ENCODE data around the gene NKAPD1. TPM values are rescaled to one million over a fixed set of nuclear protein-coding genes. Genes with fewer than 3 reads are reported as not detected.

The NKAPD1 gene
- polyA plus RNA-seq, 5 donors, result 39.9 to 64.6 (median 53.5) TPM

Other genes with a start within 250 kb of the NKAPD1 start
- 10 to 100 TPM; 37.1 to 54.3 (median 44.7) TPM for gene ALG9, start 202.7 kb upstream of the NKAPD1 start, polyA plus RNA-seq (ENCODE audit: insufficient read depth in 1 of 5, insufficient read length in 5 of 5, low replicate concordance in 1 of 5)
- 1 to 10 TPM; 4.5 to 5.7 (median 4.6) TPM for gene FDXACB1, start 195.1 kb upstream of the NKAPD1 start, polyA plus RNA-seq (ENCODE audit: insufficient read depth in 1 of 5, insufficient read length in 5 of 5, low replicate concordance in 1 of 5)
- gene CFAP68, start 194.8 kb upstream of the NKAPD1 start, polyA plus RNA-seq (ENCODE audit: insufficient read depth in 1 of 5, insufficient read length in 5 of 5, low replicate concordance in 1 of 5), result 10 to 100 TPM; 40.0 to 45.6 (median 42.4) TPM
- 10 to 100 TPM; 26.1 to 60.8 (median 30.9) TPM for gene CRYAB, start 162.5 kb upstream of the NKAPD1 start, polyA plus RNA-seq (ENCODE audit: insufficient read depth in 1 of 5, insufficient read length in 5 of 5, low replicate concordance in 1 of 5)
- gene HSPB2, start 161.6 kb upstream of the NKAPD1 start, polyA plus RNA-seq (ENCODE audit: insufficient read depth in 1 of 5, insufficient read length in 5 of 5, low replicate concordance in 1 of 5), result 10 to 100 TPM in 1 of 5 donors, 1 to 10 TPM in 4; 2.1 to 10.9 (median 5.3) TPM
- 10 to 100 TPM in 3 of 5 donors, 1 to 10 TPM in 2; 7.0 to 12.3 (median 11.5) TPM for gene C11orf52, start 155.4 kb upstream of the NKAPD1 start, polyA plus RNA-seq (ENCODE audit: insufficient read depth in 1 of 5, insufficient read length in 5 of 5, low replicate concordance in 1 of 5)
- gene DIXDC1, start 137.0 kb upstream of the NKAPD1 start, polyA plus RNA-seq (ENCODE audit: insufficient read depth in 1 of 5, insufficient read length in 5 of 5, low replicate concordance in 1 of 5), result 10 to 100 TPM; 16.4 to 29.5 (median 25.3) TPM
- 10 to 100 TPM; 28.4 to 35.6 (median 34.3) TPM for gene DLAT, start 48.9 kb upstream of the NKAPD1 start, polyA plus RNA-seq (ENCODE audit: insufficient read depth in 1 of 5, insufficient read length in 5 of 5, low replicate concordance in 1 of 5)
- 10 to 100 TPM in 1 of 5 donors, 1 to 10 TPM in 4; 6.5 to 11.2 (median 8.7) TPM for gene PIH1D2, start 282 bp upstream of the NKAPD1 start, polyA plus RNA-seq (ENCODE audit: insufficient read depth in 1 of 5, insufficient read length in 5 of 5, low replicate concordance in 1 of 5)
- 10 to 100 TPM; 56.4 to 74.3 (median 62.1) TPM for gene TIMM8B, start 12.5 kb downstream of the NKAPD1 start, polyA plus RNA-seq (ENCODE audit: insufficient read depth in 1 of 5, insufficient read length in 5 of 5, low replicate concordance in 1 of 5)
- gene SDHD, start 12.6 kb downstream of the NKAPD1 start, polyA plus RNA-seq (ENCODE audit: insufficient read depth in 1 of 5, insufficient read length in 5 of 5, low replicate concordance in 1 of 5), result 100 to 1,000 TPM; 114 to 145 (median 120) TPM
- gene IL18, start 89.8 kb downstream of the NKAPD1 start, polyA plus RNA-seq (ENCODE audit: insufficient read depth in 1 of 5, insufficient read length in 5 of 5, low replicate concordance in 1 of 5), result 1 to 10 TPM; 1.3 to 5.2 (median 1.4) TPM
- under 1 TPM in 4 of 5 donors, not detected in 1; 0.10 to 0.48 (median 0.31) TPM for gene TEX12, start 93.1 kb downstream of the NKAPD1 start, polyA plus RNA-seq (ENCODE audit: insufficient read depth in 1 of 5, insufficient read length in 5 of 5, low replicate concordance in 1 of 5)
- gene BCO2, start 101.2 kb downstream of the NKAPD1 start, polyA plus RNA-seq (ENCODE audit: insufficient read depth in 1 of 5, insufficient read length in 5 of 5, low replicate concordance in 1 of 5), result 10 to 100 TPM in 1 of 5 donors, 1 to 10 TPM in 4; 7.8 to 10.6 (median 9.0) TPM
- 10 to 100 TPM; 33.9 to 47.8 (median 40.3) TPM for gene PTS, start 152.1 kb downstream of the NKAPD1 start, polyA plus RNA-seq (ENCODE audit: insufficient read depth in 1 of 5, insufficient read length in 5 of 5, low replicate concordance in 1 of 5)
- gene PLET1, start 186.6 kb downstream of the NKAPD1 start, polyA plus RNA-seq (ENCODE audit: insufficient read depth in 1 of 5, insufficient read length in 5 of 5, low replicate concordance in 1 of 5), result not detected